ENCODE data around the gene SYF2. TPM values are rescaled to one million over a fixed set of nuclear protein-coding genes. Genes with fewer than 3 reads are reported as not detected.

The SYF2 gene
- total RNA-seq, 6 experiments from 2014 or later: 11.0 to 21.8 (median 16.8) TPM

- Histone ChIP-seq H3K36me3 (no peaks in the 10 kb centered on the region), H3K4me3 (no peak overlapping the region), H3K27ac (no peak overlapping the region), H3K4me1 (peaks cover 0 to 2% (median 0%) of the 10 kb centered on the region in 4 donors), H3K9me3 (no peaks in the 10 kb centered on the region), H3K27me3 (no peaks in the 10 kb centered on the region)
- 95% methylated on average over 3 of the region's 3 CpGs for WGBS (ENCODE audit: insufficient coverage, low coverage, low lambda C conversion rate, missing lambda C conversion rate)
- TF ChIP-seq CTCF (IDR thresholded peaks at IDR 0.05) (no peak), POLR2A (IDR thresholded peaks at IDR 0.05) (no peak)
- ATAC-seq (no peak), DNase-seq (no peak)
- intact Hi-C loops (cut with DNase I): no loop called here
These were observed 58.4 kb downstream of the SYF2 start for GRCh38 chr1:25173809-25174340.

Other genes starting within 250 kb of the SYF2 start
- 10 to 100 TPM; 32.1 to 52.1 (median 40.2) TPM for gene RSRP1, start 15.0 kb upstream of the SYF2 start, total RNA-seq
- gene RHD, start 40.0 kb upstream of the SYF2 start, total RNA-seq: under 1 TPM in 3 of 6 experiments, not detected in 3; 0.22 to 0.58 (median 0.51) TPM
- gene TMEM50A, start 105.8 kb upstream of the SYF2 start, total RNA-seq: 10 to 100 TPM; 22.2 to 43.1 (median 36.4) TPM
- 1 to 10 TPM in 4 of 6 experiments, under 1 TPM in 2; 0.25 to 2.2 (median 1.4) TPM for gene RHCE, start 188.3 kb upstream of the SYF2 start, total RNA-seq
- gene MACO1, start 198.4 kb upstream of the SYF2 start, total RNA-seq: 10 to 100 TPM; 23.2 to 32.9 (median 27.2) TPM